Natural killer cell treated with Interleukin-12 subunit alpha and Interleukin-12 subunit beta and Interleukin-15 and Interleukin-18, amount 100 ng/mL, for 72 hours (primary cell): ENCODE measurements around the gene NFATC2IP. TPM values are rescaled to one million over a fixed set of nuclear protein-coding genes. Genes with fewer than 3 reads are reported as not detected.
"Not testable (repeated sequence)": the region's sequence is repeated elsewhere in the genome, so short reads cannot be mapped to it uniquely, and the experiment has no call there.

ENCODE experiments used
- ATAC-seq, 2 donors: fragments of 150-1000 bp; cut with Tn5 transposase in 1 of 2; sonication (Bioruptor Pico), chemical (Tn5 transposase) in 1 of 2; 2 replicates each; pipeline ENCODE4 v1.10.0; 2021
- DNase-seq: peaks from one replicate; pipeline ENCODE4 v3.0.0; 2022; ENCODE audit warnings: low spot score
- H3K27ac Mint-ChIP-seq, 2 donors: 1 replicate in 1 of 2; 2 replicates in 1 of 2; pipeline ENCODE4 v1.8.0; 2022; ENCODE audit warnings: mixed read lengths in 2 of 2, mild to moderate bottlenecking in 1 of 2, moderate library complexity in 1 of 2
- H3K27me3 Mint-ChIP-seq, 2 donors: 1 replicate in 1 of 2; 2 replicates in 1 of 2; pipeline ENCODE4 v1.8.0; 2022; ENCODE audit warnings: mixed read lengths in 2 of 2
- H3K36me3 Mint-ChIP-seq: one replicate; pipeline ENCODE4 v1.8.0; 2022; ENCODE audit warnings: mixed read lengths
- H3K4me1 Mint-ChIP-seq, 2 donors: 1 replicate in 1 of 2; 2 replicates in 1 of 2; pipeline ENCODE4 v1.8.0; 2022; ENCODE audit warnings: low read depth in 2 of 2, mixed read lengths in 2 of 2, mild to moderate bottlenecking in 1 of 2
- H3K4me3 Mint-ChIP-seq: one replicate; pipeline ENCODE4 v1.8.0; 2022; ENCODE audit warnings: mixed read lengths
- H3K9me3 Mint-ChIP-seq: 2 replicates; pipeline ENCODE4 v1.8.0; 2022; ENCODE audit warnings: mixed read lengths
- total RNA-seq, 2 donors: library from RNA; stranded (reverse); gene quantifications; one replicate each; pipeline ENCODE4 v1.2.3, GENCODE V29; 2022

Gene NFATC2IP
- total RNA-seq, 2 donors from 2014 or later, result 95.4 to 153 TPM

DNA sequence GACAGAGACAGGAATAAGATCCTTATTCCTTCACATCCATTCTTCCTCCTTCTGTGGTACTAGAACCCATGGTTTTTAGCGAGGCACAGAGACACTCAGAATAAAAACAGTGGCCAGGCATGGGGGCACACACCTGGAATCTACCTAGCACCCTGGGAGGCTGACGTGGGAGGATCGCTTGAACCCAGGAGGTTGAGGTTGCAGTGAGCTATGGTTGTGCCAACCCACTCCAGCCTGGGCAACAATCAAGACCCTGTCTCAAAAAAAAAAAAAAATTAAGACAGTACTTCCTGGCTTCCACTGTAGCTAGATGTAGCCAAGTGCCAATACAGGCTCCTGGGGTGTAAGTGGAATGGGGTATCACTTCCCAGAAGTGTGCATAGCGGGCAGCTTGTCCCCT, 16.4 kb downstream of the NFATC2IP start:
- Mint-ChIP-seq H3K9me3 (no peaks in the 10 kb centered on the region), H3K4me3 (no peak overlapping the region)
- no peak for ATAC-seq

DNA sequence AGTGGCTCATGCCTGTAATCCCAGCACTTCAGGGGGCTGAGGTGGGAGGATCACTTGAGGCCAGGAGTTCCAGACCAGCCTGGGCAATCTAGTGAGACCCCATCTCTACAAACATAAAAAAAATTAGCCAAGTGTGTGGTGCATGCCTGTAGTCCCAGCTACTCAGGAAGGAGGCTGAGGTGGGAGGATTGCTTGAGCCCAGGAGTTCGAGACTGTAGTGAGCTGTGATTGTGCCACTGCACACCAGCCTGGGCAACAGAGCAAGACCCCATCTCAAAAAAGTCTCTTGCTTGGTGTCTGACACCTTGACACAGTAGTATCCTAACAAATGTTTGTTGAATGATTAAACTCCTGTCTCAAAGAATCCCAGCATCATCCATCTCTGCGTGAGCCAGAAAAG, 19.0 kb downstream of the NFATC2IP start:
- not testable (repeated sequence) for H3K36me3 Mint-ChIP-seq, H3K27me3 Mint-ChIP-seq, DNase-seq, H3K4me3 Mint-ChIP-seq, H3K9me3 Mint-ChIP-seq, H3K27ac Mint-ChIP-seq, ATAC-seq
- peaks cover 9 to 11% of the 10 kb centered on the region in 2 donors for H3K4me1 Mint-ChIP-seq

More for the DNA sequence above, 16.4 kb downstream of the NFATC2IP start:
- Mint-ChIP-seq H3K4me1 (peaks cover 5 to 6% of the 10 kb centered on the region in 2 donors), H3K36me3 (peaks cover 16% of the 10 kb centered on the region), H3K27ac (no peak overlapping the region), H3K27me3 (no peaks in the 10 kb centered on the region)
- no peak for DNase-seq

DNA sequence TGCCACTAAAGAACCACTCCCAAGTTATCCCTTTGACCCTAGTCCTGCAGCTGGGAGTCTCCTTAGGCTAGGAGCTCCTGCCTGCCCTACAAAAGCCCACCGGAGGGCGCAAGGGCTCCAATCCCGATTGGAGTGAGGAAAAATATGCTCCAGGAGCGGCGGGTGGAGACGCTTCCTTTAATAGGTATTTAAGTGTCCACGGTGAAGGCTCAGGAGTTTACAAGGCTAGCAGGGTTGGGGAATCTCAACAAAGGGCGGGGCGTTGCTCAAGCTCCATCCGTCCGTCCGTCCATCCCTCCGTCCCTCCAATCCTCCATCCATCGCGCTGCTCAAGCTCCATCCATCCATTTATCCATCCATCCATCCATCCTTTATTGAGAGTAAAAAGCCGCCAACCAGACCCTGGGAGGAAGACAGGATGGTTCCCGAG, 23.3 kb downstream of the NFATC2IP start:
- H3K4me1 Mint-ChIP-seq, result peaks cover 19 to 33% of the 10 kb centered on the region in 2 donors
- H3K36me3 Mint-ChIP-seq, result no peaks in the 10 kb centered on the region
- DNase-seq (no peak), ATAC-seq (peak in 1 of 2 donors; percentile 20)
- H3K27me3 Mint-ChIP-seq, result no peaks in the 10 kb centered on the region
- peak overlapping the region; percentile 99 for H3K4me3 Mint-ChIP-seq
- H3K9me3 Mint-ChIP-seq, result no peaks in the 10 kb centered on the region
- H3K27ac Mint-ChIP-seq, result peak overlapping the region; percentile 88 to 96

DNA sequence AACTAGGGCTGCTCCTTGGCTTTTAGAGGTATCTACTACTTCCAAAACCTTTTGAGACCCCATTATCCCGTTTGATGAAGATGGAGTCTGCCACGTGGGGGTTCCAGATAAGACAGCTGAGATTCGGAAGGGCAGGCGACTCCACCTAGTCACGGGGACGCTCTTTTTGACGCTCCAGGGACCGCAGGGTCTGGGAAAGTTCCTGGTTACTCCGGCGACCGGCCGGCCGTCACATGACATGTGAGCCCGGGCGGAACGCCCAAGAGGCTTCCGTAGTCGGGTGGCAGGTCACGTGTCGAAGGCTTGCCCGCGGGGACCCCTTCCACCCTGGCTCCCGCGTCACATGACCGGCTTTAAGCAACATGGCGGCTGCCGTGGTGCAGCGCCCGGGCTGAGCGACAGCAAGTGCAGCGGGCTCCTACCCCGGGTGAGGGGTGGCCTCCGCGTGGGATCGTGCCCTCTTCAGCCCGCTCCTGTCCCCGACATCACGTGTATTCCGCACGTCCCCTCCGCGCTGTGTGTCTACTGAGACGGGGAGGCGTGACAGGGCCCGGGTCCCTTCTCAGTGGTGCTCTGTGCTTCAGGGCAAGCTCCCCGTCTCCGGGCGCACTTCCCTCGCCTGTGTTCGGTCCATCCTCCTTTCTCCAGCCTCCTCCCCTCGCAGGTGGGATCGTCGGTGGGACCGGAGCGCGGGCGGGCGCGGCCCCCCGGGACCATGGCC, 23.9 kb downstream of the NFATC2IP start, which contains the start of gene SPNS1:
SPNS1 (plus strand) TSS at position 342 of the 721 bp plus-strand sequence; CDS start at position 716, 374 bp downstream.
- Mint-ChIP-seq H3K36me3 (no peaks in the 10 kb centered on the region), H3K27ac (peak within 1 kb of the TSS; percentile 88 to 96), H3K27me3 (no peaks in the 10 kb centered on the region), H3K4me3 (peak within 1 kb of the TSS; percentile 99), H3K9me3 (no peaks in the 10 kb centered on the region), H3K4me1 (peaks cover 19 to 33% of the 10 kb centered on the region in 2 donors)
- DNase-seq (peak; percentile 98), ATAC-seq (peak; percentile 97)

DNA sequence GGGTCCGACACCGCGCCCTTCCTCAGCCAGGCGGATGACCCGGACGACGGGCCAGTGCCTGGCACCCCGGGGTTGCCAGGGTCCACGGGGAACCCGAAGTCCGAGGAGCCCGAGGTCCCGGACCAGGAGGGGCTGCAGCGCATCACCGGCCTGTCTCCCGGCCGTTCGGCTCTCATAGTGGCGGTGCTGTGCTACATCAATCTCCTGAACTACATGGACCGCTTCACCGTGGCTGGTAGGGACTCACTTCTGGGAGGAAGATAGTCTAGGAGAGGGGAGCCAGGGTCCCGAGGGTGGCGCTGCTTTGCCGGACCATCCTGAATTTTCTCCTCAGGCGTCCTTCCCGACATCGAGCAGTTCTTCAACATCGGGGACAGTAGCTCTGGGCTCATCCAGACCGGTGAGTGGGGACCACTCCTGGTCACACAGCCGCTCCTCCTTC, 24.4 kb downstream of the NFATC2IP start:
- H3K4me3 Mint-ChIP-seq, result peak overlapping the region; percentile 99
- H3K27ac Mint-ChIP-seq, result peak overlapping the region; percentile 88 to 96
- H3K36me3 Mint-ChIP-seq, result no peaks in the 10 kb centered on the region
- peak; percentile 16 to 27 for ATAC-seq
- H3K9me3 Mint-ChIP-seq, result no peaks in the 10 kb centered on the region
- DNase-seq, result no peak
- H3K27me3 Mint-ChIP-seq, result no peaks in the 10 kb centered on the region
- H3K4me1 Mint-ChIP-seq, result peaks cover 19 to 33% of the 10 kb centered on the region in 2 donors

GRCh38 chr16:28977703-28978662, 27.2 kb downstream of the NFATC2IP start:
- Mint-ChIP-seq H3K27me3 (no peaks in the 10 kb centered on the region), H3K36me3 (no peaks in the 10 kb centered on the region), H3K9me3 (no peaks in the 10 kb centered on the region), H3K4me3 (no peak overlapping the region), H3K27ac (no peak overlapping the region), H3K4me1 (peaks cover 23 to 33% of the 10 kb centered on the region in 2 donors)
- ATAC-seq (no peak), DNase-seq (no peak)

DNA sequence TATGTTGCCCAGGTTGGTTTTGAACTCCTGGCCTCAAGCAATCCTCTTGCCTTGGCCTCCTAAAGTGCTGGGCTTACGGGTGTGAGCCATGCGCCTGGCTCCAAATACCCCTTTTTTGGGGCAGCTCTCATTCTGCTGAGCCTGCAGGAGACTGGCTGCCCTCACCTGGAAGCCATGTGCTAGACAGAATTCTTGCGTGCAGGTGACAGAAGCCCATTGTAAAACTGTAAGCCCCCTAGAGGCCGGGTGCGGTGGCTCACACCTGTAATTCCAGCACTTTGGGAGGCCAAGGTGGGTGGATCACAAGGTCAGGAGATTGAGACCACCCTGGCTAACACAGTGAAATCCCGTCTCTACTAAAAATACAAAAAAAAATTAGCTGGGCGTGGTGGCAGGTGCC, 29.6 kb downstream of the NFATC2IP start:
- not testable (repeated sequence) for H3K9me3 Mint-ChIP-seq, DNase-seq, ATAC-seq, H3K27ac Mint-ChIP-seq, H3K4me3 Mint-ChIP-seq, H3K27me3 Mint-ChIP-seq
- peaks cover 12% of the 10 kb centered on the region for H3K36me3 Mint-ChIP-seq
- peaks cover 33 to 41% of the 10 kb centered on the region in 2 donors for H3K4me1 Mint-ChIP-seq

- Mint-ChIP-seq H3K36me3 (peaks cover 12% of the 10 kb centered on the region), H3K27me3 (no peaks in the 10 kb centered on the region), H3K4me1 (peaks cover 32 to 40% of the 10 kb centered on the region in 2 donors), H3K27ac (no peak overlapping the region), H3K9me3 (no peaks in the 10 kb centered on the region), H3K4me3 (no peak overlapping the region)
- ATAC-seq (no peak), DNase-seq (no peak)
Observed at GRCh38 chr16:28980929-28981328, 30.2 kb downstream of the NFATC2IP start.

GRCh38 chr16:28981517-28981916, 30.8 kb downstream of the NFATC2IP start:
- H3K27me3 Mint-ChIP-seq, result no peaks in the 10 kb centered on the region
- H3K27ac Mint-ChIP-seq, result peak overlapping the region in 1 of 2 donors; percentile 21
- no peak overlapping the region for H3K4me3 Mint-ChIP-seq
- ATAC-seq (no peak), DNase-seq (no peak)
- peaks cover 32 to 34% of the 10 kb centered on the region in 2 donors for H3K4me1 Mint-ChIP-seq
- no peaks in the 10 kb centered on the region for H3K9me3 Mint-ChIP-seq
- peaks cover 12% of the 10 kb centered on the region for H3K36me3 Mint-ChIP-seq

GRCh38 chr16:28982418-28982817, 31.7 kb downstream of the NFATC2IP start:
- peaks cover 34 to 35% of the 10 kb centered on the region in 2 donors for H3K4me1 Mint-ChIP-seq
- peak overlapping the region in 1 of 2 donors; percentile 86 for H3K27ac Mint-ChIP-seq
- no peak for DNase-seq
- H3K36me3 Mint-ChIP-seq, result peaks cover 18% of the 10 kb centered on the region
- H3K9me3 Mint-ChIP-seq, result no peaks in the 10 kb centered on the region
- no peak overlapping the region for H3K4me3 Mint-ChIP-seq
- no peaks in the 10 kb centered on the region for H3K27me3 Mint-ChIP-seq
- ATAC-seq, result no peak

DNA sequence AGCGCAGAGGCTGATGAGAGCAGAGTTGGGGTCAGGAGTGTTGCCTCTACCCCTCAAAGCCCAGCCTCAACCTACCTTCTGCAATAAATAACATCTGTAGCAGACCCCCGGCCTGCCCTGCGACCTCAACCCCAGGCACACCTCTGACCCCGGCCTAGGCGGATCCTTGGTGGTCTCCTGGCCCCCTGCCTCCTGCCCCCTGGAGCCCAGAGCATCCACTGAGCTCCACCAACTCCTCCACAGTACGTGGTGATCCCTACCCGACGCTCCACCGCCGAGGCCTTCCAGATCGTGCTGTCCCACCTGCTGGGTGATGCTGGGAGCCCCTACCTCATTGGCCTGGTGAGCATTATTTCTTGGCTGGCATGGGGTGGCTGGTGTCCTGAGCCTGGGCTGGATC, 32.2 kb downstream of the NFATC2IP start:
- Mint-ChIP-seq H3K36me3 (peaks cover 21% of the 10 kb centered on the region), H3K4me1 (peaks cover 35 to 38% of the 10 kb centered on the region in 2 donors), H3K27me3 (no peaks in the 10 kb centered on the region), H3K4me3 (no peak overlapping the region), H3K27ac (peak overlapping the region; percentile 86 to 90), H3K9me3 (no peaks in the 10 kb centered on the region)
- ATAC-seq, result no peak
- no peak for DNase-seq

DNA sequence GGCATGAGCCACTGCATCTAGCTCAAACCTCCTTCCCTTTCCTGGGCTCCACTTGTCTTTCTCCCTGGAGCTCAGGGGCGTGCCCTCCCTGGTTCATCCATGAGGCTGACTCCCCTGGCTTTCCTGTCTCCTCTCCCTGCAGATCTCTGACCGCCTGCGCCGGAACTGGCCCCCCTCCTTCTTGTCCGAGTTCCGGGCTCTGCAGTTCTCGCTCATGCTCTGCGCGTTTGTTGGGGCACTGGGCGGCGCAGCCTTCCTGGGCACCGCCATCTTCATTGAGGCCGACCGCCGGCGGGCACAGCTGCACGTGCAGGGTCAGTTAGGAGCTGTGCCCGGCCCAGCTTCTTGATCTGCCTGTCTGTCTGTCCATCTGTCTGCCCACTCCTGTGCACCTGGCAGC, 32.9 kb downstream of the NFATC2IP start:
- Mint-ChIP-seq H3K4me1 (peaks cover 37 to 38% of the 10 kb centered on the region in 2 donors), H3K36me3 (peaks cover 21% of the 10 kb centered on the region), H3K27ac (peak overlapping the region; percentile 86 to 90), H3K27me3 (no peaks in the 10 kb centered on the region), H3K4me3 (peak overlapping the region; percentile 89), H3K9me3 (no peaks in the 10 kb centered on the region)
- DNase-seq, result peak; percentile 13
- no peak for ATAC-seq

- Mint-ChIP-seq H3K9me3 (no peaks in the 10 kb centered on the region), H3K4me3 (peak overlapping the region; percentile 89), H3K36me3 (peaks cover 21% of the 10 kb centered on the region), H3K27me3 (no peaks in the 10 kb centered on the region), H3K4me1 (peaks cover 36 to 42% of the 10 kb centered on the region in 2 donors), H3K27ac (peak overlapping the region; percentile 86 to 90)
- ATAC-seq (peak in 1 of 2 donors; percentile 2), DNase-seq (no peak)
Observed at GRCh38 chr16:28984091-28984490, 33.4 kb downstream of the NFATC2IP start.
